ENCODE results near the gene HDAC10.

HDAC10 gene

DNA sequence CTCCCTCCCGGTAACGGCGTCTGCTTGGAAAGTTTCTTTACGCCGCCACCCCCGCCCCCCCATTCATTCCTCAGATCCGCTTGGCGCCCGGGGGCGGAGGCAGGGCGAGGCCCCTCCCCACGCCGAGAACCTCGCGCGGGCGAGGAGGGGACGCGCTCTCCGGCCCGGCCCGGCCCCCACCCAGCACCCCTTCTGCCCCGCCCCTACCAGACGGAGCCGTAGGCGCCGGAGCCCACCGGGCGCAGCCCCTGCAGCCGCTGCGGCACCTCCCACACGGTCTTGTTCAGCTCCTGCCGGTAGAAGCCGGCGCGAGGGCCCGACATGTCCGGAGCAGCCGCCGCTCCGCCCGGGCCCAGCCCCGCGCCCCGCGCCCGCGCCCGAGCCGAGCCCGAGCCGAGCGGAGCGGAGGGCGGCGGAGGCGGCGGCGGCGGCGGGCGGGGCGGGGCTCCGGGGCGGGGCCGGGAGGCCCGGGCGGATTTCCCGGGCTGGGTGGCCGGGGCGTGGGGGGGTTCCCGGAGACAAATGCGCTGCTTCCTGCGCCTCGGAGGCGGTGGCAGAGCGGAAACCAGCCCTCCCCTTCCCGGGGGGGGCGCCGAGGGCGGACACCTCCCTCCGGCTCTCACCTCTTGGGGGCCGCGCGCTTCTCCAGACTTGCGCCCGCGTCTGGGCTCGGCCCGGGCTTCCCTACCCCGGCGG lies 19.1 kb upstream of the HDAC10 start, which contains the start of gene MAPK11:
Gene MAPK11 (minus strand): TSS at position 411 of the 696 bp plus-strand sequence. CDS start 88 bp downstream, at position 323.
- peak; percentile 60 to 67 for DNase-seq

- no peak for DNase-seq
Observed at GRCh38 chr22:50269573-50269969, 18.5 kb upstream of the HDAC10 start.

GRCh38 chr22:50268655-50269113 lies 17.6 kb upstream of the HDAC10 start:
- DNase-seq: no peak

DNA sequence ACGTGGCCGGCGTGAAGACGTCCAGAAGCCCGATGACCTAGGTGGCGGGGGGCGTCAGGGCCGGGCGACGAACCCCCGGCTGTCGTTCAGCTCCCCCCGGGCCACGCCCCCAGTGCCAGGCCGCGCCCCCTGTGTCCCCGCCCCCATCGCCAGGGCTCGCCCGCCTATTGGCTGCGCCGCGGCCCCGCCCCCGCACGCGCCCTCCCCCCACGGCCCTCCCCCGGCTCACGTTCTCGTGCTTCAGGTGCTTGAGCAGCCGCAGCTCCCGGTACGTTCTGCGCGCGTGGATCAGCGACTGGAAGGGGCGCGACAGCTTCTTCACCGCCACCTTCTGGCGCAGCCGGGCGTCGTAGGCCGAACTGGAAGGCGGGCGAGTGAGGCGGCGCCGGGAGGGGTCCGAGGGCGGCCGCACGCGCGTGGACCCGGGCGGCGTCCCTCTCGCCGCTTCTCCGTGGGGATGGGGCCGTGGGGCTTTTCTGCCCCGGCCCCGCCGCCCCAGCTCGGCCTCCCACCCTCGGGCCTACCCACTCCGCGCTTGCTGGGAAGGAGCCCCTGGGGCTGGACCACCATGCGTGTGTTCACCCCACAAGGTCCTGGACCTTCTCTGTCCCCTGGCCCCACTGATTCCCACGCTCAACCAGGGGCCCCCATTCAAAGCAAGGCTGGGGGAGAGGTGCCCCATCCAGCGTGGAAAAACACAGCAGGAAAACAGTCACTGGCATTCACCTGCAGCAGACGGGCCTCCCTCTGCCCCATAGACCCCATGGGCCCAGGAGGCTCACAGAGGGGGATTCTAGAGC lies 16.7 kb upstream of the HDAC10 start:
- DNase-seq: peak; percentile 50 to 55

- DNase-seq: no peak
Observed at GRCh38 chr22:50266994-50267393, 15.9 kb upstream of the HDAC10 start.

DNA sequence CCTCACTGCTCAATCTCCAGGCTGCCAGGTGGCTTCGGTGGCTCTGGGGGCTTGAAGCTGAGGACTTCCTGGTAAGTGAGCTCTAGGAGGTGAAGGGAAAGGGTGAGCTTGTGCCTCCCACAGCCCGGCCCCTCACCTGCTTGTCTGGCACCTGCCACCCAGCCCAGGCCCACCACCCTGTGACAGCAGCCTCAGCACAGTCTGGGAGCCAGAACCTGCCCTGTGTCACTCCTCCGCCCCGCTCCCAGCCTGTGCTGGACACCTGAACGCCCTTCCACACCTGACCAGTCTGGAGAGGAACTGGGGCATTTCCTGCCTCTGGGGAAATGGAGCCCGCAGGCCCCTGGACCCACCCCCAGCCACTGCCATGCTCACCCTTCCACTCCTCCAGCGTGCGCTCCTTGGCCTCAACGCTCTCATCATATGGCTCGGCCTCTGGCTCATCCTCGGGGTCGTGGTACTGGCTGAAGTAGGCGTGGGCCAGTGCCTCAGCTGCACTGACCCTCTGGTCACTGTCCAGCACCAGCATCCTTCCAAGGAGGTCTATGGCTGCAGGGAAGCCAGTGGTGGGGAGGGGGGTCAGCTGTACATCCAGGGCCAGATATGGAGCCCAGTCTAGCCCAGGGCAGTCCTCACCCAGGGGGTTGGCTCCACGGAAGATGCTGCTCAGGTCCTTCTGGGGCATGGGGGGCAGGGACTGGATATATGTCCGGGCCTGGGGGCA lies 14.0 kb upstream of the HDAC10 start:
- DNase-seq: no peak

DNA sequence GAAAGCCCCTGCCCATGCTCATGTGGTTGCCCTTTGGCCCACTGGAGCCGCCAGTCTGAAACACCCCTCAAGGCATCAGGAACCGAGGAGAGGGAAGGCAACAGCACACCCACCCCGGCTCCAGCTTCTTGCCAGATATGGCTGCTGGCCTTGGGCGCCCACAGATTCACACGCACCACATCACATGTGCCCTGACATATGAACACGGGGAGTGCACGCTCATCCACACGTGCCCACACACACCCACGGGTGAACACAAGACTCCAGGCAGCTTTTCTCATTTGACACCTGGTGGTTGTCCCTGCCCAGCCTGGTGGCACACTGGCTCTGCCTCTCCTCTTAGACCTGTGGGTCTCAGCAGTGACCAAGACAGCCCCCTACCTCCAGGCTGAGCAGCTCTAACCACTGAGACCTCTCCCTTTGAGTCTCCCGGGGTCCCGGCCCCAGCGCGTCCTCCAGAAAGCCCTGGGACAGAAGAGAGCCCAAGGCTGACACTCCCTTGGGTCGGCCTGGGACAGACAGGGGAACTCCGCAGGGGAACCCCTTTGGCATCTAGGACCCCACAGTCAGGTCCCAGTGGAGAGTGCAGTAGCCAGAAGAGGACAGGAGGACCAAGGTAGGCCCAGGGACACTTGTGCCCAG lies 13.2 kb upstream of the HDAC10 start:
- no peak for DNase-seq

GRCh38 chr22:50262973-50263617 lies 12.0 kb upstream of the HDAC10 start:
- no peak for DNase-seq

- DNase-seq: no peak
Observed at GRCh38 chr22:50262460-50262911, 11.4 kb upstream of the HDAC10 start.

- DNase-seq: no peak
Observed at GRCh38 chr22:50261615-50262459, 10.8 kb upstream of the HDAC10 start, which contains the start of gene MAPK12. Gene MAPK12, minus strand, starts transcription at chr22:50261683. Its CDS starts 174 bp downstream, at chr22:50261509.

DNA sequence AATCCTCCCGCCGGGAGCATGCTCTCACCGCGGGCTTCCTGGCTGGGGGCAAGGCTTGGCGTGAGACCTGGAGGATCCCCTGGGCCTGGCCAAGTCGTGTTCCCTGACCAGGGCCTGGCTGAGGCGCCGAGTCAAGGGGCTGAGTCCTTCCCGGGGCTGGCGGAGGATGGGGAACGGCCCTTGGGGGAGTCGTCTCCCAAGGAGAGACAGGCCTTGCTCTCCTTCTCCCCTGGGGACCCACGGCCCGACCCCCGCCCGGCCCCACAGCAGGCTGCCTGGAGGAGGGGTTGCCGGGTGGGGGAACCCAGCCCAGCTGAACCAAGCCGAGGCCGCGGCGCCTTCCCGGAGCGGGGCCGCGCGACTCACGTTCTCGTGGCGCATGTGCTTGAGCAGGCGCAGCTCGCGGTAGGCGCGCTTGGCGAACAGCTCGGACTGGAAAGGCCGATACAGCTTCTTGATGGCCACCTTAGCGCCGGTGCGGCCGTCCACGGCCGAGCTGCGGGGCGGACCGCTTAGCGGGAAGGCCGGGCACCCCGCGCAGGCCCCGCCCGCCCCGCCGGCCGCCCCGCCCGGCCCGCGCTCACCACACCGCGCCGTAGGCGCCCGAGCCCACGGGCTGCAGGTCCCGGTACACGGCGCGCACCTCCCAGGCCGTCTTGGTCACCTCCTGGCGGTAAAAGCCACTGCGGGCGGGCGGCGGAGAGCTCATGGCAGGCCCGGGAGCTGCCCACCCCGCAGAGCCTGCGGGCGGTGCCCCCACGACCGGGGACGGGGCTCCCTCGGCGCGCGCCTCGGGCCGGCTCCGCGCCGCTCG lies 9.9 kb upstream of the HDAC10 start:
- no peak for DNase-seq

DNA sequence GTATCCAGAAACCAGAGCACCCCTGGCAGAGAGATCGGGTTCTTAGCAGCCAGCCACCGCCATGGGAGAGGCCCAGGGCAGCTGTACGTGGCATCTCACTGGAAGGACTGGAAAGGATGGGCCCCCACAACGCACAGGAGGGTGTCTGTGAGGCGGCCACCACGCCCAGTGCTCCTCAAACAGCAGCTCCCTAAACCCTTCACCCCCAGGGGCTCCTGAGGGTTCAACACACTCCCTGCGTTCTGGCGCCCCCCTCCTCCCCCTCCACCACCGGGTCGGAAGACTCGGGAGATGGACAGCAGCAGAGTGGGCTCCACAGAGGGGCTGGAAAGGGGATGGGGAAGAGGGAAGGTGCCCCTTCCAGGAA lies 9.4 kb upstream of the HDAC10 start:
- no peak for DNase-seq

DNA sequence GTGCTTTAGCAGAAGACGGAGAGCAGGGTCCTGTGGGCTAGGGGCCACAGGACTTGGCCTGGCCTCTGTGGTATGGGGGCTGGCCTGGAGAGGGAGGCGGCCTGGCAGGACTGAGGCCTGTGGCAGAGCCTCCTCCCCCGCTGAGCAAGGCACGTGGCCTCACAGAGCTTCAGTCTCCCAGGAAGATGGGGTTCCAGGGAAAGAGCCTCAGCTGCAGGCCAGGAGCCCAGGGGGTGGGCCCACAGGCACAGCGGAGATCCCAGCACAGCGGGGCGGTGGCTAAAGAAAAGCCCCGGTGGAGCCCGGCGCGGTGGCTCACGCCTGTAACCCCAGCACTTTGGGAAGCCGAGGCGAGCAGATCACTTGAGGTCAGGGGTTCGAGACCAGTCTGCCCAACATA lies 8.2 kb upstream of the HDAC10 start:
- no peak for DNase-seq

GRCh38 chr22:50258361-50259292 lies 7.6 kb upstream of the HDAC10 start:
- no peak for DNase-seq

DNA sequence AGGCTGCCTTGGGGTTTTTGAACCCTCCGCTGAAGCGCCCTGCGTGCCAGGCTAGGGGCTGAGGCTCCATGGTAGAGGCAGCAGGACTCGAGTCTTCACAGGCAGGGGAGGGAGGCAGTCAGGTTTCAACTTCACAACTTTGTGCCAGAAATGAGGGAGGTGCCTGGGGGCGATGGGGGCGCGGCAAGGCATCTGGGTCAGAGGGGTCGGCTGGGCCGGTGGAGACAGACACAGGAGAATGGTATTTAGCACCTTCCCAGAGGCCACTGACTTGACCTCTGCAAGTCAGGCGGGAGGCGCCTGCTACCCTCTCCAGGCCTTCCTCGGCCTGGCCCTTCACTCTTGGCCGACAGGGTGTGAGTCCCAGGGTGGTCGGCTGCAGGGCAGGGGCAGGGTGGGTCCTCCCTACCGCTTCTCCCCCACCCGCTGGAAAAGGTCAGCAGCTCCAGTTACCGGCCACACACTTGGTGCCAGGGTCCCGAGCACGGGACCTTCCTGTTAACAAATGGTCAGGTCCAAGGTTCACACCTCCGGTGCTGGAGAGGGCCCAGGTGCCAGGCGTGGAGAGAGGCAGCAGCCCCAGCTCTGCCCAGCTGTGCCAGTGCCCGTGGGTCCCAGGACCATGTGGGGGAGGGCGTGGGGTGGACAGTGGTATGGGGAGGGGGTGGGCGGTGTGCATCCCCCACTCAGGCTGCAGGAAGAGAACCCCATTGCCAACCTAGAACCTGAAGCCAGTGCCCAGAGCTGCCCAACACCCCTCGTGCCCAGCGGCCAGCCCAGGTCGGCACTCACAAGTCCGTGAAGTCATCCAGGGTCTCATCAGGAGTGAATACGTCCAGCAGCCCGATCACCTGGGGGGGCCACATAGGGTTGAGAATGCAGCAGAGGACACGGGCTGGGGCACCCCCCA lies 6.6 kb upstream of the HDAC10 start:
- no peak for DNase-seq

DNA sequence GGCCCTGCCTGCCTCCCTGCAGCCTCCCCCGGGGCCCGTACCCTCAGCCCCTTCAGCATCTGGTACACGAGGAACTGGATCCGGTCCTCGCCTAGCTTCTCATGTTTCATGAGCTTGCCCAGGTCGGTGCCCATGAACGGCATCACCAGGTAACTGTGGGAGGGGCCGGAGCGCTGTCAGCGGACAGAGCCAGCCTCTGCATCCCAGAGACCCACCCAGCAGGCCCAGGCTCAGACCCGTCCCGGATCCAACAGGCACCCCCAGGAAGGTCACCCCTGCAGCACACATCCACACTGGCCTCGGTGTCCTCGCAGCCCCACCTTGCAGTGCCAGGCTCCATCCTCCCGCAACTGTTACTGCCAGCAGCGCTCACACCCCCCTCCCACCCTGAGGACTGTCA lies 6.0 kb upstream of the HDAC10 start:
- DNase-seq: no peak

- DNase-seq: no peak
Observed at GRCh38 chr22:50256258-50256862, 5.3 kb upstream of the HDAC10 start.

GRCh38 chr22:50255607-50256006 lies 4.5 kb upstream of the HDAC10 start:
- no peak for DNase-seq
